ENCODE measurements around the gene CSMD2. TPM values are rescaled to one million over a fixed set of nuclear protein-coding genes. Genes with fewer than 3 reads are reported as not detected.

The CSMD2 gene
- total and polyA plus RNA-seq, 2 experiments from 2014 or later: 5.3 to 16.6 TPM

GRCh38 chr1:34212673-34213072, 47.6 kb upstream of the CSMD2 start (continued):
- TF ChIP-seq ZNF462 (CRISPR knock-in tag; IDR thresholded peaks at IDR 0.05) (no peak), NANOG (IDR thresholded peaks at IDR 0.05; ENCODE audit: borderline replicate concordance) (no peak), POLR2AphosphoS5 (IDR thresholded peaks at IDR 0.05; ENCODE audit: low read depth) (no peak), JUNB (IDR thresholded peaks at IDR 0.05; ENCODE audit: unreplicated experiment) (no peak), CREB1 (CRISPR knock-in tag; IDR thresholded peaks at IDR 0.05; ENCODE audit: low read depth) (no peak), ZNF331 (CRISPR knock-in tag; IDR thresholded peaks at IDR 0.05; ENCODE audit: low read depth) (no peak)

GRCh38 chr1:34199927-34200326, 34.9 kb upstream of the CSMD2 start:
- Histone ChIP-seq H3K4me2 (no peak overlapping the region), H3K27ac (ENCODE audit: low read depth) (no peak overlapping the region), H3K36me3 (ENCODE audit: insufficient read depth) (no peaks in the 10 kb centered on the region), H4K20me1 (replicated peaks; ENCODE audit: insufficient read depth) (no peaks in the 10 kb centered on the region), H3K4me3 (no peak overlapping the region), H3K79me2 (replicated peaks; ENCODE audit: insufficient read depth) (no peaks in the 10 kb centered on the region), H3F3A (replicated peaks; ENCODE audit: low read depth) (no peaks in the 10 kb centered on the region), H3K4me1 (ENCODE audit: insufficient read depth) (no peaks in the 10 kb centered on the region), H2AFZ (no peak overlapping the region), H3K27me3 (ENCODE audit: insufficient read depth) (no peaks in the 10 kb centered on the region), H3K9me2 (ENCODE audit: insufficient read depth) (no peaks in the 10 kb centered on the region)
- no peak for ATAC-seq
- peaks cover 9% of the 10 kb centered on the region; the same call in 1 of the 3 replicates for H3K36me3 Mint-ChIP-seq (ENCODE audit: low read depth)
- DNase-seq (ENCODE audit: low spot score): no peak
- no peak overlapping the region for H3K27ac Mint-ChIP-seq
- H3K4me3 Mint-ChIP-seq: no peak overlapping the region
- peaks cover 4% of the 10 kb centered on the region for H3K27me3 Mint-ChIP-seq (ENCODE audit: insufficient read depth, low read depth, poor library complexity)
- no peaks in the 10 kb centered on the region for H3K4me1 Mint-ChIP-seq
- no peaks in the 10 kb centered on the region for H3K9me3 Mint-ChIP-seq
- TF ChIP-seq ZNF462 (CRISPR knock-in tag; IDR thresholded peaks at IDR 0.05) (no peak), NANOG (IDR thresholded peaks at IDR 0.05; ENCODE audit: borderline replicate concordance) (no peak), ETS1 (IDR thresholded peaks at IDR 0.05) (no peak), EZH2 (IDR thresholded peaks at IDR 0.05; ENCODE audit: low read depth, unreplicated experiment) (no peak), EZH2phosphoT487 (IDR thresholded peaks at IDR 0.05; ENCODE audit: unreplicated experiment) (no peak), ZNF114 (CRISPR knock-in tag; IDR thresholded peaks at IDR 0.05) (no peak), JUNB (IDR thresholded peaks at IDR 0.05; ENCODE audit: unreplicated experiment) (no peak)
